Heart left ventricle (tissue), 16 donors: ENCODE data around the gene SS18. TPM values are rescaled to one million over a fixed set of nuclear protein-coding genes. Genes with fewer than 3 reads are reported as not detected.

ENCODE experiments used
- ATAC-seq, 4 donors: fragments of 200-7000 bp; cut with Tn5 transposase; one replicate each; pipeline ENCODE4 v1.9.1; 2020 to 2022; ENCODE audit warnings: moderate library complexity in 4 of 4, mild to moderate bottlenecking in 3 of 4, moderate number of reproducible peaks in 1 of 4
- DNase-seq, 5 donors: peaks; one replicate each; pipeline ENCODE4 v3.0.0-alpha.2; 2020
- H3K27ac ChIP-seq, 12 donors: fragments of 200-600 bp; sonication (generic) in 4 of 12; one replicate each; pipeline versions ENCODE4 v1.5.0 to v1.8.0; 2016 to 2022; ENCODE audit warnings: mild to moderate bottlenecking in 2 of 12
- H3K27me3 ChIP-seq, 9 donors: fragments of 200-600 bp; sonication (generic) in 2 of 9; one replicate each; pipeline versions ENCODE4 v1.5.1 to v1.8.0; 2016 to 2022; ENCODE audit warnings: mild to moderate bottlenecking in 3 of 9
- H3K36me3 ChIP-seq, 9 donors: fragments of 200-600 bp; sonication (generic) in 2 of 9; one replicate each; pipeline versions ENCODE4 v1.5.0 to v1.8.0; 2018 to 2022; ENCODE audit warnings: mild to moderate bottlenecking in 2 of 9
- H3K4me1 ChIP-seq, 12 donors: fragments of 200-600 bp; sonication (generic) in 4 of 12; one replicate each; pipeline versions ENCODE4 v1.5.0 to v1.8.0; 2016 to 2022; ENCODE audit warnings: mild to moderate bottlenecking in 3 of 12
- H3K4me3 ChIP-seq, 12 donors: fragments of 200-600 bp; sonication (generic) in 4 of 12; one replicate each; pipeline versions ENCODE4 v1.5.0 to v1.8.0; 2017 to 2022; ENCODE audit warnings: mild to moderate bottlenecking in 9 of 12, moderate library complexity in 4 of 12
- H3K9me3 ChIP-seq, 12 donors: fragments of 200-600 bp; sonication (generic) in 4 of 12; one replicate each; pipeline versions ENCODE4 v1.5.0 to v1.8.0; 2016 to 2022; ENCODE audit warnings: mild to moderate bottlenecking in 1 of 12
- CTCF ChIP-seq, 12 donors: fragments of 200-600 bp; sonication (generic) in 4 of 12; IDR thresholded peaks; one replicate each; pipeline versions ENCODE4 v1.5.0 to v1.8.0; 2018 to 2022; ENCODE audit warnings: antibody characterized with exemption in 12 of 12, mild to moderate bottlenecking in 5 of 12
- POLR2A ChIP-seq, 2 donors: fragments of 450-650 bp; IDR thresholded peaks; one replicate each; pipeline ENCODE4 v1.6.1; 2017; ENCODE audit warnings: antibody characterized with exemption in 2 of 2, mild to moderate bottlenecking in 2 of 2, moderate library complexity in 2 of 2
- WGBS, 4 donors: extraction: QIAGEN DNeasy Blood & Tissue Kit in 2 of 4; methylation state at CpG; one replicate each; pipeline versions ENCODE4 v1.1.5 to v1.1.7; 2013 to 2018; 5-methylcytosine and 5-hydroxymethylcytosine counted together
- intact Hi-C, 10 donors: fragments of 100-400 bp; cut with DNase I; formaldehyde crosslinking; loops; one replicate each; pipeline versions ENCODE4 v1.11.1 to v1.14.2; 2022
- polyA plus RNA-seq, 2 donors: library from polyadenylated mRNA; stranded (reverse); fragments of 200-250 nt; gene quantifications; one replicate each; pipeline ENCODE4 v1.2.3, GENCODE V29; 2013
- total RNA-seq, 9 donors: library from RNA; depleted of rRNA in 2 of 9; stranded (reverse); fragments of >200 nt in 2 of 9; fragmentation: NEBNext Ultra II Directional in 3 of 9; extraction: Animal tissue kit (Norgen Biotek cat#: 25700) in 3 of 9; gene quantifications; one replicate each; pipeline versions ENCODE4 v1.1.0 to v1.2.4, GENCODE V29; 2016 to 2023
- donor health status: ischemic (EF 13 %, LVEDD 7.1; RV severe dilation, severe dysfunction).
- donor health status: healthy with polysubstance abuse.
- donor health status: DM: no; HTN: yes; CAD: no.
- donor health status: DM: no; HTN: no; CAD: no.
- donor health status: ischemic (EF 25% LVEDD 6.9; RV normal size, moderate dysfunction).
- donor health status: ischemic (EF 25% LVEDD 5.7; RV mildly dilated, moderate dysfunction).
- donor health status: healthy.
- donor health status: DM: yes; HTN: yes; CAD: no.
- donor health status: ischemic (EF 35%, LVEDD 5.7; RV mildly dilated, moderate dysfunction).
- donor health status: nonischemic (EF 11% LVEDD 7.7; RV severe dilation, severe dysfunction).
- donor health status: DM: yes; HTN: yes; CAD: no.
- donor health status: PGD.
- donor health status: ischemic (EF 29% LVEDD 5.4; RV normal size, mild dysfunction).
- donor health status: nonischemic (EF 23%, LVEDD 6.1; RV moderate dilation, normal function).

The SS18 gene
- total and polyA plus RNA-seq, 11 donors = 14.4 to 60.5 (median 38.3) TPM

GRCh38 chr18:26119246-26119645 lies 28.8 kb upstream of the SS18 start:
- Histone ChIP-seq H3K27ac (no peak overlapping the region), H3K27me3 (peaks cover 0 to 16% (median 0%) of the 10 kb centered on the region in 9 donors), H3K4me1 (no peaks in the 10 kb centered on the region), H3K4me3 (no peak overlapping the region), H3K36me3 (no peaks in the 10 kb centered on the region), H3K9me3 (peaks cover 0 to 10% (median 0%) of the 10 kb centered on the region in 12 donors)
- intact Hi-C loops = no loop called here
- ATAC-seq (no peak), DNase-seq (no peak)
- 74 to 83% (median 80%) methylated on average over 5 of the region's 5 CpGs for WGBS, 4 donors
- TF ChIP-seq POLR2A (IDR thresholded peaks at IDR 0.05) (no peak), CTCF (IDR thresholded peaks at IDR 0.05) (no peak)

- Histone ChIP-seq H3K36me3 (no peaks in the 10 kb centered on the region), H3K9me3 (no peaks in the 10 kb centered on the region), H3K4me3 (no peak overlapping the region), H3K4me1 (no peaks in the 10 kb centered on the region), H3K27ac (no peak overlapping the region), H3K27me3 (no peaks in the 10 kb centered on the region)
- intact Hi-C loops = no loop called here
- no peak for TF ChIP-seq POLR2A (IDR thresholded peaks at IDR 0.05)
- no peak for TF ChIP-seq CTCF (IDR thresholded peaks at IDR 0.05)
- ATAC-seq (no peak), DNase-seq (no peak)
- 86 to 93% (median 90%) methylated on average over 1 of the region's 1 CpG for WGBS, 4 donors
Observed at GRCh38 chr18:26104035-26104434, 13.6 kb upstream of the SS18 start.

GRCh38 chr18:26103579-26103978 lies 13.2 kb upstream of the SS18 start:
- Histone ChIP-seq H3K27me3 (no peaks in the 10 kb centered on the region), H3K36me3 (no peaks in the 10 kb centered on the region), H3K4me1 (no peaks in the 10 kb centered on the region), H3K9me3 (no peaks in the 10 kb centered on the region), H3K27ac (no peak overlapping the region), H3K4me3 (no peak overlapping the region)
- ATAC-seq (no peak), DNase-seq (no peak)
- intact Hi-C loops = no loop called here
- WGBS, 4 donors = 60 to 77% (median 68%) methylated on average over 5 of the region's 5 CpGs
- no peak for TF ChIP-seq CTCF (IDR thresholded peaks at IDR 0.05)
- TF ChIP-seq POLR2A (IDR thresholded peaks at IDR 0.05) = no peak

GRCh38 chr18:26097563-26097962 lies 7.2 kb upstream of the SS18 start:
- Histone ChIP-seq H3K4me3 (no peak overlapping the region), H3K36me3 (no peaks in the 10 kb centered on the region), H3K27ac (no peak overlapping the region), H3K9me3 (no peaks in the 10 kb centered on the region), H3K4me1 (no peaks in the 10 kb centered on the region), H3K27me3 (no peaks in the 10 kb centered on the region)
- no peak for DNase-seq
- TF ChIP-seq CTCF (IDR thresholded peaks at IDR 0.05) = no peak
- TF ChIP-seq POLR2A (IDR thresholded peaks at IDR 0.05) = no peak
- WGBS, 4 donors = 95 to 98% (median 96%) methylated on average over 5 of the region's 5 CpGs
- no peak for ATAC-seq
- intact Hi-C loops = loop anchor here in 1 of 10 donors (10.0 kb wide), 1 partner anchor 127 kb away; the partner anchor contains the start of gene TAF4B
